RWPE2 (cell line): ENCODE results near the gene SLC39A2.

Experiments
- ATAC-seq: fragments of 200-7000 bp; cut with Tn5 transposase; 3 replicates; pipeline ENCODE4 v1.9.1; 2021; ENCODE audit warnings: low read depth
- DNase-seq: peaks from one replicate; pipeline ENCODE4 v3.0.0-alpha.2; 2020; ENCODE audit warnings: low spot score
- H3K27ac ChIP-seq: fragments of 450-650 bp; 2 replicates; pipeline ENCODE4 v1.5.1; 2017; ENCODE audit warnings: mild to moderate bottlenecking; ENCODE audit not compliant: poor library complexity, severe bottlenecking
- H3K27me3 ChIP-seq: fragments of 250-450 bp; sonication (Bioruptor Pico); 2 replicates; pipeline ENCODE4 v1.5.1; 2021; ENCODE audit warnings: mild to moderate bottlenecking, moderate library complexity; ENCODE audit not compliant: insufficient read depth, poor library complexity, severe bottlenecking
- H3K36me3 ChIP-seq: fragments of 250-450 bp; sonication (Bioruptor Pico); 2 replicates; pipeline ENCODE4 v1.5.1; 2020; ENCODE audit warnings: low read depth, mild to moderate bottlenecking, moderate library complexity
- H3K4me1 ChIP-seq: fragments of 250-450 bp; sonication (Bioruptor Pico); 2 replicates; pipeline ENCODE4 v1.5.1; 2021; ENCODE audit warnings: mild to moderate bottlenecking, moderate library complexity; ENCODE audit not compliant: insufficient read depth, poor library complexity, severe bottlenecking
- H3K4me3 ChIP-seq: fragments of 250-450 bp; sonication (Bioruptor Pico); 2 replicates; pipeline ENCODE4 v1.5.1; 2021; ENCODE audit warnings: mild to moderate bottlenecking, moderate library complexity; ENCODE audit not compliant: severe bottlenecking
- H3K9me3 ChIP-seq: fragments of 250-450 bp; sonication (Bioruptor Pico); 2 replicates; pipeline ENCODE4 v1.5.1; 2021; ENCODE audit warnings: mild to moderate bottlenecking, moderate library complexity; ENCODE audit not compliant: severe bottlenecking
- TF ChIP-seq, protein P1 (sequence below): fragments of 450-650 bp; IDR thresholded peaks from one replicate; pipeline ENCODE4 v1.5.1; 2017; ENCODE audit warnings: mild to moderate bottlenecking, moderate library complexity; ENCODE audit not compliant: poor library complexity, severe bottlenecking

Gene SLC39A2

GRCh38 chr14:20997115-20997514, 2.0 kb upstream of the SLC39A2 start:
- no peaks in the 10 kb centered on the region for H3K9me3 ChIP-seq
- no peak overlapping the region for H3K4me3 ChIP-seq
- H3K27ac ChIP-seq: no peak overlapping the region
- TF ChIP-seq, protein P1, sequence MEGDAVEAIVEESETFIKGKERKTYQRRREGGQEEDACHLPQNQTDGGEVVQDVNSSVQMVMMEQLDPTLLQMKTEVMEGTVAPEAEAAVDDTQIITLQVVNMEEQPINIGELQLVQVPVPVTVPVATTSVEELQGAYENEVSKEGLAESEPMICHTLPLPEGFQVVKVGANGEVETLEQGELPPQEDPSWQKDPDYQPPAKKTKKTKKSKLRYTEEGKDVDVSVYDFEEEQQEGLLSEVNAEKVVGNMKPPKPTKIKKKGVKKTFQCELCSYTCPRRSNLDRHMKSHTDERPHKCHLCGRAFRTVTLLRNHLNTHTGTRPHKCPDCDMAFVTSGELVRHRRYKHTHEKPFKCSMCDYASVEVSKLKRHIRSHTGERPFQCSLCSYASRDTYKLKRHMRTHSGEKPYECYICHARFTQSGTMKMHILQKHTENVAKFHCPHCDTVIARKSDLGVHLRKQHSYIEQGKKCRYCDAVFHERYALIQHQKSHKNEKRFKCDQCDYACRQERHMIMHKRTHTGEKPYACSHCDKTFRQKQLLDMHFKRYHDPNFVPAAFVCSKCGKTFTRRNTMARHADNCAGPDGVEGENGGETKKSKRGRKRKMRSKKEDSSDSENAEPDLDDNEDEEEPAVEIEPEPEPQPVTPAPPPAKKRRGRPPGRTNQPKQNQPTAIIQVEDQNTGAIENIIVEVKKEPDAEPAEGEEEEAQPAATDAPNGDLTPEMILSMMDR: no peak
- no peaks in the 10 kb centered on the region for H3K27me3 ChIP-seq
- no peak for ATAC-seq
- no peak for DNase-seq
- H3K4me1 ChIP-seq: peaks cover 6% of the 10 kb centered on the region
- H3K36me3 ChIP-seq: peaks cover 48% of the 10 kb centered on the region

GRCh38 chr14:20997564-20997963, 1.5 kb upstream of the SLC39A2 start:
- Histone ChIP-seq H3K36me3 (peaks cover 43% of the 10 kb centered on the region), H3K27me3 (no peaks in the 10 kb centered on the region), H3K4me1 (peaks cover 6% of the 10 kb centered on the region), H3K4me3 (no peak overlapping the region), H3K9me3 (no peaks in the 10 kb centered on the region), H3K27ac (no peak overlapping the region)
- no peak for DNase-seq
- TF ChIP-seq, protein P1: no peak
- ATAC-seq: no peak

DNA sequence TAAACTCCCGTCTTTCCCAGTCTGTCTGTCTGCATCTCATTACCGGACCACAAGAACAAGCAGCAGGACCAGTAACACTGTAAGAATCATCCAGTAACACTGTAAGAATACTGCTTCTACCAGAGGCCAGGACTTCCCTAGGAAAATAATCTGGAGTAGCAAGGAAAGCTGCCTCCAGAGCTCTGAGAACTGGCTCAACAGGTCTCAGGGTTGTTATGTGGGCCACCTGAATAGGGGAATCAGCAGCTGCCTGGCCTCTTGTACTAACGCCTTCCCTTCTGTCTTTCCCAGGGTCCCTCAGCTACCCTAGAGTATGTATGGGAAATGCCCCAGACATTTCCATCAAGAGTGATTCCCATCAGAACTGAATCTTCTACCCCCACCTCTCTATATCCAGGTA, 954 bp upstream of the SLC39A2 start:
- Histone ChIP-seq H3K36me3 (peaks cover 37% of the 10 kb centered on the region), H3K27ac (peak overlapping the region; percentile 11), H3K9me3 (no peaks in the 10 kb centered on the region), H3K4me1 (peaks cover 6% of the 10 kb centered on the region), H3K27me3 (no peaks in the 10 kb centered on the region), H3K4me3 (no peak overlapping the region)
- peak; percentile 24; the same call in 1 of the 3 replicates for ATAC-seq
- TF ChIP-seq, protein P1: no peak
- no peak for DNase-seq

DNA sequence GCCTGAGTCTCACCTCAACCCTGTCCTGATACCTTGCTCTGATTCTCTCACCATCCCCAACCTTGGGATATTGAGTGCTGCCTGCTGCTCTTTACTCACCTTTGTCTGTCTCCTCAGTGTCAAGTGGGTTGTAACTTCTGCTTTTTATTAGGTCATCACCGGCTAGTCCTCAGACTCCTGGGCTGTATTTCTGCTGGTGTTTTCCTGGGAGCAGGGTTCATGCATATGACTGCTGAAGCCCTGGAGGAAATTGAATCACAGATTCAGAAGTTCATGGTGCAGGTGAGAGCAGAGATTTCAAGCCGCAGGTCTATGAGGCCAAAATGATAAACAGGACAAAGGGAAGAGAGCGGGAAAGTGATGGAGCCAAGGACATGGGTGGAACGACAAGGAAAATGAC, 498 bp downstream of the SLC39A2 start:
- TF ChIP-seq, protein P1: no peak
- Histone ChIP-seq H3K36me3 (peaks cover 23% of the 10 kb centered on the region), H3K27ac (no peak overlapping the region), H3K4me3 (no peak overlapping the region), H3K27me3 (no peaks in the 10 kb centered on the region), H3K4me1 (peaks cover 6% of the 10 kb centered on the region), H3K9me3 (no peaks in the 10 kb centered on the region)
- DNase-seq (no peak), ATAC-seq (no peak)

DNA sequence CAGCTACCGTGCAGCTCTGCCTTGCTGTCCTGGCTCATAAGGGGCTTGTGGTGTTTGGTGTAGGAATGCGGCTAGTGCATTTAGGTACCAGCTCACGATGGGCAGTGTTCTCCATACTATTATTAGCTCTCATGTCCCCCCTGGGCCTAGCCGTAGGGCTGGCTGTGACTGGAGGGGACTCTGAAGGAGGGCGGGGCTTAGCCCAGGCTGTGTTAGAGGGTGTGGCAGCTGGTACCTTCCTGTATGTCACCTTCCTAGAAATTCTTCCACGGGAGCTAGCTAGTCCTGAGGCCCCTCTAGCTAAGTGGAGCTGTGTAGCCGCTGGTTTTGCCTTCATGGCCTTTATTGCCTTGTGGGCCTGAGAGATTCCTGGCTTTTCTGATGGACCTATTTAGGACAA, 2.1 kb downstream of the SLC39A2 start:
- TF ChIP-seq, protein P1: no peak
- Histone ChIP-seq H3K9me3 (no peaks in the 10 kb centered on the region), H3K27ac (no peak overlapping the region), H3K4me3 (no peak overlapping the region), H3K36me3 (peaks cover 7% of the 10 kb centered on the region), H3K4me1 (peaks cover 6% of the 10 kb centered on the region), H3K27me3 (no peaks in the 10 kb centered on the region)
- no peak for ATAC-seq
- no peak for DNase-seq
